Esophagus (tissue), 2 donors: Measurements from ENCODE around the gene KCNQ1OT1. TPM values are rescaled to one million over a fixed set of nuclear protein-coding genes. Genes with fewer than 3 reads are reported as not detected.

Source experiments
- polyA plus RNA-seq, 2 donors: library from polyadenylated mRNA; stranded (reverse); fragments of 200-250 nt; gene quantifications; one replicate each; pipeline ENCODE4 v1.2.3, GENCODE V29; 2013
- donor health status: healthy with polysubstance abuse.
- donor health status: Bipolar disorder and iron deficiency.

Gene KCNQ1OT1
- polyA plus RNA-seq, 2 donors, result 0.04 to 0.51 TPM

Other genes starting within 250 kb of the KCNQ1OT1 start
- 10 to 100 TPM; 12.1 to 27.5 TPM for gene CDKN1C, start 185.8 kb upstream of the KCNQ1OT1 start, polyA plus RNA-seq
- gene PHLDA2, start 229.4 kb upstream of the KCNQ1OT1 start, polyA plus RNA-seq, result 10 to 100 TPM; 19.6 to 61.7 TPM